C4-2B (cell line): ENCODE results near the gene RALA.

Experiments used
- H3K27ac ChIP-seq: fragments of 450-650 bp; 2 replicates; pipeline ENCODE4 v1.5.1; 2017
- ZFX ChIP-seq: fragments of 450-650 bp; IDR thresholded peaks from 2 replicates; pipeline ENCODE4 v1.6.1; 2017
- TF ChIP-seq, protein P1 (sequence below): fragments of 450-650 bp; conservative IDR thresholded peaks from 2 replicates; pipeline ENCODE4 v1.5.1; 2017; ENCODE audit warnings: mild to moderate bottlenecking

Gene RALA

DNA sequence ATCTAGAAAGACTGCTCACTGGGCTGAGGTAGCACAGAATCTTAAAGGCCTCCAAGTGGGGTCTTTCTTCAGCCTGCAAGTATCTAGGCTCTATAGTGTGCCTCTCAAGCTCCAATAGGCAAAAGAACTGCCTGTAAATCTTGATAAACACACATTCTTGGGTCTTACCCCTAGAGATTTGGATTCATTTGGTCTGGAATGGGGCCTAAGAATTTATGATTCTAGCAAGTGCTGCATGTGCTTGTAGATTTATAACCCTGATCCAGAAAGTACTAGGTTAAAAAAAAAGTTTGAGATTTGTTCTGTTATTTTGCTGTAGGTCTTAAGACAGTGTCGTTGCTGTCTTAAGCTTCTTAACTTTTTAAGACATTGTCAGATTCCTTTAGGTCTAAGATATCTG is 74.1 kb downstream of the RALA start:
- H3K27ac ChIP-seq: no peak overlapping the region
- TF ChIP-seq, protein P1, sequence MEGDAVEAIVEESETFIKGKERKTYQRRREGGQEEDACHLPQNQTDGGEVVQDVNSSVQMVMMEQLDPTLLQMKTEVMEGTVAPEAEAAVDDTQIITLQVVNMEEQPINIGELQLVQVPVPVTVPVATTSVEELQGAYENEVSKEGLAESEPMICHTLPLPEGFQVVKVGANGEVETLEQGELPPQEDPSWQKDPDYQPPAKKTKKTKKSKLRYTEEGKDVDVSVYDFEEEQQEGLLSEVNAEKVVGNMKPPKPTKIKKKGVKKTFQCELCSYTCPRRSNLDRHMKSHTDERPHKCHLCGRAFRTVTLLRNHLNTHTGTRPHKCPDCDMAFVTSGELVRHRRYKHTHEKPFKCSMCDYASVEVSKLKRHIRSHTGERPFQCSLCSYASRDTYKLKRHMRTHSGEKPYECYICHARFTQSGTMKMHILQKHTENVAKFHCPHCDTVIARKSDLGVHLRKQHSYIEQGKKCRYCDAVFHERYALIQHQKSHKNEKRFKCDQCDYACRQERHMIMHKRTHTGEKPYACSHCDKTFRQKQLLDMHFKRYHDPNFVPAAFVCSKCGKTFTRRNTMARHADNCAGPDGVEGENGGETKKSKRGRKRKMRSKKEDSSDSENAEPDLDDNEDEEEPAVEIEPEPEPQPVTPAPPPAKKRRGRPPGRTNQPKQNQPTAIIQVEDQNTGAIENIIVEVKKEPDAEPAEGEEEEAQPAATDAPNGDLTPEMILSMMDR: no peak
- no peak for TF ChIP-seq ZFX

DNA sequence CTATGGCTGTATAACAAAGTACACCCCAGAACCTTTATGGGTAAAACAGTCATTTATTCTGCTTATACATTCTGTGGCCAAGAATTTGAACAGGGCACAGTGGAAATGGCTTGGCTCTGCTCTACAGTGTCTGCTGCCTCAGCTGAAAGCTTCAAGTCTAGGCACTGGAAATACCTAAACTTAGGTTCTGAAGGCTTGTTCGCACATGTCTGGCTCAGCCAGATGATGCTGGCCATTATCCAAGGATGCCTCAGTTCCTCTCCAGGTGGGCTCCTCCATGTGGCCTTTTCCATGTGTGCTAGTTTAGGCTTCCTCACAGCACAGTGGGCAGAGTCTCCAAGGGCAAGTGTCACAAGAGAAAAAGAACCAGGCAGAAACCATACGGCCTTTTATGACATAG is 76.8 kb downstream of the RALA start:
- TF ChIP-seq ZFX: no peak
- TF ChIP-seq, protein P1: no peak
- H3K27ac ChIP-seq: no peak overlapping the region

DNA sequence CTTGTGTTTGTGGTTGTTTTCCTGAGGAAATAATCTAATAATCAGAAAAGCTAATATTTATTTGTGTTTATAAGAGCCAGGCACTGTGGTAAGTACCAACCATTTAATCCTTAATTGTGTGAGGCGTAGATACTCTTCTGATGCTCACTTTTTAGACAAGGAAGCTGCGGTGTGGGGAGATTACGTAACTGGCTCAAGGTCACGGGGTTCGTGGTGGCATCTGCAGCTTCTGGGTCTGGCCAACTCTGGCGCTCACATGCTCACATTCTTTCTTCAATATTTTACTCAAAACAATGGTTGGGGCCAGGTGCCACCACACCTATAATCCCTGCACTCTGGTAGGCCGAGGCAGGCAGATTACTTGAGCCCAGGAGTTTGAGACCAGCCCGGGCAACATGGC is 77.6 kb downstream of the RALA start:
- no peak overlapping the region for H3K27ac ChIP-seq
- TF ChIP-seq, protein P1: no peak
- no peak for TF ChIP-seq ZFX

DNA sequence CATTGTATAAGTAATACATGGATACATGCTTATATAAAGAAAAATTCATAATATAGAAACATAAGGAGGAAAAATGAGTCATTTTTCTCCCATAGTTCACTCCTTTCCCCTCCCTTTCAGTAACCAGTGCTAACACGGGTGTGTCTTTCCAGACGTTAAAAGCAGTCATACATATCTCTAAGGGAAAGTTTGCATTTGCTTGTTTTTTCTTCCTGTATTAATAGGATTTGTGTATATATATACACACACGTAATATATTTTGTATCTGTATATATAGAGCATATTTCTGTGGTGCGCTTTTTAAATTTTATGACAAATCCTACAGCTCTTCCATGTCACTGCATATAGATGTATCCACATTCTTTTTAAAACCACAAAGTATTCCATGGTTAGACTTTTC is 78.8 kb downstream of the RALA start:
- TF ChIP-seq, protein P1: no peak
- TF ChIP-seq ZFX: no peak
- H3K27ac ChIP-seq: no peak overlapping the region

DNA sequence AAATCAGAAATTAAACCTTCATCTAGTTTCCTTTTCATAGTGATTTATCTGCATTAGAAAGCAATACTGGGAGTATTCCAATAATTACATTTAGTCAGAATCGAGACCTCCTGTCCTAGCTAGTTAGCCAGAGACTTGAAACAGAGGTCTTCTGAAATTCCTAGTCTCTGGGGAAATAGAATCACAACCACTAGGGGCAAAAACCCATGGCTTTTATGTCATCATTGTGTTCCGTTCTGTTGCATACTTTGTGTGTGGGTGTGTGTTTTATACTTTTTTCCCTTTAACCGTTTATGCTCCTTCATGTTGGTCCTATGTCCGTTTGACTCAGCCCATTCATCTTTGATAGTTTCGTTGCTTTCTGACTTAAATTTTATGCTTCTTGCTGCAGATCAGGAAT is 79.8 kb downstream of the RALA start:
- TF ChIP-seq, protein P1: no peak
- no peak for TF ChIP-seq ZFX
- H3K27ac ChIP-seq: no peak overlapping the region

DNA sequence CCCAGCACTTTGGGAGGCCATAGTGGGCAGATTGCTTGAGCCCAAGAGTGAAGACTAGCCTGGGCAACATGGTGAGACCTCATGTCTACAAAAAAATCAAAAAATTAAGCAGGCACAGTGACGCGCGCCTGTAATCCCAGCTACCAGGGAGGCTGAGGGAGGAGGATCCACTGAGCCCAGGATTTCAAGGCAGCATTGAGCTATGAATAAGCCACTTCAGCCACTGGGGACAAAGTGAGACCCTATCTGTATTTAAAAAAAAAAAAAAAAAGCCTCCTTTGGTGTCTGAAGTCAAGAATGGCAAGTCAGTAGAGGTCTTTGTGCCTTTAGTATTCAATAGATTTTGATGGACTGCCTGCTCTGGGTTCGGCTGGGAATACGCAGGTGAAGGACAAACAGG is 85.7 kb downstream of the RALA start:
- TF ChIP-seq, protein P1: no peak
- no peak for TF ChIP-seq ZFX
- H3K27ac ChIP-seq: no peak overlapping the region

DNA sequence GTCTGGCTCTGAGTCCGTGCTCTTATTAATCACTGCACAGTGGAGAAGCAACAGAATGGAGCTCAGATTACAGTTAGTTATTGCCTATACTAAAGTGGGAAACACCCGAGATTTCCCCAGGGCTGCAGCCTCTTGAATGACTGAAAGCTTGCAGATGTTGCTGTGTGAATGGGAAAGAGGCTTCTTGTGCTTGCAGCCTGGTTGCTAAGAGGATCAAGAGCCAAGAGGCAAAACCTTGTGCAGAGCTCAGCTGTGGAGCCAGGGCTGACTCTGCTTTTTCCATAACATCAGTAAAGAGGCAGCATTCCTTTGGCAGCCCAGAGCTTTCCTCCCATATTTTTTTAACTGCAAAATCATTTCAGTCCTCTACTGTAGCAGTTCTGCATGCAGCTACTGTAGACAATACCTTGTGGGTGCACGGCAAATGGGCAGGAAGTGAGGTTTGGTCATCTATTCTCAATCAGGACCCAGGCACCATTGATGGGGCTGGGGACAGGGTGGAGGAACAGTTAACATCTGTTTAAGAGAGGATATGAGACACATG is 86.5 kb downstream of the RALA start:
- TF ChIP-seq, protein P1: no peak
- no peak for TF ChIP-seq ZFX
- H3K27ac ChIP-seq: no peak overlapping the region
